ENCODE results near the gene ABCB4. TPM values are rescaled to one million over a fixed set of nuclear protein-coding genes. Genes with fewer than 3 reads are reported as not detected.

ABCB4 gene
- total and polyA plus RNA-seq, 2 experiments from 2014 or later, result 1.2 to 1.5 TPM

DNA sequence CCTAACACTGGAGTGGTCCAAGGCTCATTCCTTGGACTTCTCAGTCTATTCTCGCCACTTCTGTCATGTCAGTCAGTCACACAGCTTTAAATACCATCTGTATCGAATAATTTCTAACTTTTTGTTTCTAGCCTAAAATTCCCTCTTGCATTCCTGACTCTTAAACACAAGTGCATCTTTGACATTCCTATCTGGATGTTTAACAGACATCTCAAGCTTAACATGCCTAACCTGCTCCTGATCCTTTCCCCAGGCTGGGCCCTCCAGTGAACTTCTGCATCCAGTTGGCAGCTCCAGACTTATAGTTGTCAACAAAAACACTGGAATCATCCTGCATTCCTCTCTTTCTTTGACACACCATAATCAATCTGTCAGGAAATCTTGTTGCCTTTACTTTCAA lies 4.5 kb upstream of the ABCB4 start (continued):
- TF ChIP-seq, protein P1, sequence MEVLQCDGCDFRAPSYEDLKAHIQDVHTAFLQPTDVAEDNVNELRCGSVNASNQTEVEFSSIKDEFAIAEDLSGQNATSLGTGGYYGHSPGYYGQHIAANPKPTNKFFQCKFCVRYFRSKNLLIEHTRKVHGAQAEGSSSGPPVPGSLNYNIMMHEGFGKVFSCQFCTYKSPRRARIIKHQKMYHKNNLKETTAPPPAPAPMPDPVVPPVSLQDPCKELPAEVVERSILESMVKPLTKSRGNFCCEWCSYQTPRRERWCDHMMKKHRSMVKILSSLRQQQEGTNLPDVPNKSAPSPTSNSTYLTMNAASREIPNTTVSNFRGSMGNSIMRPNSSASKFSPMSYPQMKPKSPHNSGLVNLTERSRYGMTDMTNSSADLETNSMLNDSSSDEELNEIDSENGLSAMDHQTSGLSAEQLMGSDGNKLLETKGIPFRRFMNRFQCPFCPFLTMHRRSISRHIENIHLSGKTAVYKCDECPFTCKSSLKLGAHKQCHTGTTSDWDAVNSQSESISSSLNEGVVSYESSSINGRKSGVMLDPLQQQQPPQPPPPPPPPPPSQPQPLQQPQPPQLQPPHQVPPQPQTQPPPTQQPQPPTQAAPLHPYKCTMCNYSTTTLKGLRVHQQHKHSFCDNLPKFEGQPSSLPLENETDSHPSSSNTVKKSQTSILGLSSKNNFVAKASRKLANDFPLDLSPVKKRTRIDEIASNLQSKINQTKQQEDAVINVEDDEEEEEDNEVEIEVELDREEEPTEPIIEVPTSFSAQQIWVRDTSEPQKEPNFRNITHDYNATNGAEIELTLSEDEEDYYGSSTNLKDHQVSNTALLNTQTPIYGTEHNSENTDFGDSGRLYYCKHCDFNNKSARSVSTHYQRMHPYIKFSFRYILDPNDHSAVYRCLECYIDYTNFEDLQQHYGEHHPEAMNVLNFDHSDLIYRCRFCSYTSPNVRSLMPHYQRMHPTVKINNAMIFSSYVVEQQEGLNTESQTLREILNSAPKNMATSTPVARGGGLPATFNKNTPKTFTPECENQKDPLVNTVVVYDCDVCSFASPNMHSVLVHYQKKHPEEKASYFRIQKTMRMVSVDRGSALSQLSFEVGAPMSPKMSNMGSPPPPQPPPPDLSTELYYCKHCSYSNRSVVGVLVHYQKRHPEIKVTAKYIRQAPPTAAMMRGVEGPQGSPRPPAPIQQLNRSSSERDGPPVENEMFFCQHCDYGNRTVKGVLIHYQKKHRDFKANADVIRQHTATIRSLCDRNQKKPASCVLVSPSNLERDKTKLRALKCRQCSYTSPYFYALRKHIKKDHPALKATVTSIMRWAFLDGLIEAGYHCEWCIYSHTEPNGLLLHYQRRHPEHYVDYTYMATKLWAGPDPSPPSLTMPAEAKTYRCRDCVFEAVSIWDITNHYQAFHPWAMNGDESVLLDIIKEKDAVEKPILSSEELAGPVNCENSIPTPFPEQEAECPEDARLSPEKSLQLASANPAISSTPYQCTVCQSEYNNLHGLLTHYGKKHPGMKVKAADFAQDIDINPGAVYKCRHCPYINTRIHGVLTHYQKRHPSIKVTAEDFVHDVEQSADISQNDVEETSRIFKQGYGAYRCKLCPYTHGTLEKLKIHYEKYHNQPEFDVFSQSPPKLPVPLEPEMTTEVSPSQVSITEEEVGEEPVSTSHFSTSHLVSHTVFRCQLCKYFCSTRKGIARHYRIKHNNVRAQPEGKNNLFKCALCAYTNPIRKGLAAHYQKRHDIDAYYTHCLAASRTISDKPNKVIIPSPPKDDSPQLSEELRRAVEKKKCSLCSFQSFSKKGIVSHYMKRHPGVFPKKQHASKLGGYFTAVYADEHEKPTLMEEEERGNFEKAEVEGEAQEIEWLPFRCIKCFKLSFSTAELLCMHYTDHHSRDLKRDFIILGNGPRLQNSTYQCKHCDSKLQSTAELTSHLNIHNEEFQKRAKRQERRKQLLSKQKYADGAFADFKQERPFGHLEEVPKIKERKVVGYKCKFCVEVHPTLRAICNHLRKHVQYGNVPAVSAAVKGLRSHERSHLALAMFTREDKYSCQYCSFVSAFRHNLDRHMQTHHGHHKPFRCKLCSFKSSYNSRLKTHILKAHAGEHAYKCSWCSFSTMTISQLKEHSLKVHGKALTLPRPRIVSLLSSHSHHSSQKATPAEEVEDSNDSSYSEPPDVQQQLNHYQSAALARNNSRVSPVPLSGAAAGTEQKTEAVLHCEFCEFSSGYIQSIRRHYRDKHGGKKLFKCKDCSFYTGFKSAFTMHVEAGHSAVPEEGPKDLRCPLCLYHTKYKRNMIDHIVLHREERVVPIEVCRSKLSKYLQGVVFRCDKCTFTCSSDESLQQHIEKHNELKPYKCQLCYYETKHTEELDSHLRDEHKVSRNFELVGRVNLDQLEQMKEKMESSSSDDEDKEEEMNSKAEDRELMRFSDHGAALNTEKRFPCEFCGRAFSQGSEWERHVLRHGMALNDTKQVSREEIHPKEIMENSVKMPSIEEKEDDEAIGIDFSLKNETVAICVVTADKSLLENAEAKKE (CRISPR knock-in tag; IDR thresholded peaks at IDR 0.05), result no peak
- TF ChIP-seq, protein P2, sequence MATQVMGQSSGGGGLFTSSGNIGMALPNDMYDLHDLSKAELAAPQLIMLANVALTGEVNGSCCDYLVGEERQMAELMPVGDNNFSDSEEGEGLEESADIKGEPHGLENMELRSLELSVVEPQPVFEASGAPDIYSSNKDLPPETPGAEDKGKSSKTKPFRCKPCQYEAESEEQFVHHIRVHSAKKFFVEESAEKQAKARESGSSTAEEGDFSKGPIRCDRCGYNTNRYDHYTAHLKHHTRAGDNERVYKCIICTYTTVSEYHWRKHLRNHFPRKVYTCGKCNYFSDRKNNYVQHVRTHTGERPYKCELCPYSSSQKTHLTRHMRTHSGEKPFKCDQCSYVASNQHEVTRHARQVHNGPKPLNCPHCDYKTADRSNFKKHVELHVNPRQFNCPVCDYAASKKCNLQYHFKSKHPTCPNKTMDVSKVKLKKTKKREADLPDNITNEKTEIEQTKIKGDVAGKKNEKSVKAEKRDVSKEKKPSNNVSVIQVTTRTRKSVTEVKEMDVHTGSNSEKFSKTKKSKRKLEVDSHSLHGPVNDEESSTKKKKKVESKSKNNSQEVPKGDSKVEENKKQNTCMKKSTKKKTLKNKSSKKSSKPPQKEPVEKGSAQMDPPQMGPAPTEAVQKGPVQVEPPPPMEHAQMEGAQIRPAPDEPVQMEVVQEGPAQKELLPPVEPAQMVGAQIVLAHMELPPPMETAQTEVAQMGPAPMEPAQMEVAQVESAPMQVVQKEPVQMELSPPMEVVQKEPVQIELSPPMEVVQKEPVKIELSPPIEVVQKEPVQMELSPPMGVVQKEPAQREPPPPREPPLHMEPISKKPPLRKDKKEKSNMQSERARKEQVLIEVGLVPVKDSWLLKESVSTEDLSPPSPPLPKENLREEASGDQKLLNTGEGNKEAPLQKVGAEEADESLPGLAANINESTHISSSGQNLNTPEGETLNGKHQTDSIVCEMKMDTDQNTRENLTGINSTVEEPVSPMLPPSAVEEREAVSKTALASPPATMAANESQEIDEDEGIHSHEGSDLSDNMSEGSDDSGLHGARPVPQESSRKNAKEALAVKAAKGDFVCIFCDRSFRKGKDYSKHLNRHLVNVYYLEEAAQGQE (IDR thresholded peaks at IDR 0.05; ENCODE audit: unreplicated experiment), result no peak
- TF ChIP-seq, protein P3, sequence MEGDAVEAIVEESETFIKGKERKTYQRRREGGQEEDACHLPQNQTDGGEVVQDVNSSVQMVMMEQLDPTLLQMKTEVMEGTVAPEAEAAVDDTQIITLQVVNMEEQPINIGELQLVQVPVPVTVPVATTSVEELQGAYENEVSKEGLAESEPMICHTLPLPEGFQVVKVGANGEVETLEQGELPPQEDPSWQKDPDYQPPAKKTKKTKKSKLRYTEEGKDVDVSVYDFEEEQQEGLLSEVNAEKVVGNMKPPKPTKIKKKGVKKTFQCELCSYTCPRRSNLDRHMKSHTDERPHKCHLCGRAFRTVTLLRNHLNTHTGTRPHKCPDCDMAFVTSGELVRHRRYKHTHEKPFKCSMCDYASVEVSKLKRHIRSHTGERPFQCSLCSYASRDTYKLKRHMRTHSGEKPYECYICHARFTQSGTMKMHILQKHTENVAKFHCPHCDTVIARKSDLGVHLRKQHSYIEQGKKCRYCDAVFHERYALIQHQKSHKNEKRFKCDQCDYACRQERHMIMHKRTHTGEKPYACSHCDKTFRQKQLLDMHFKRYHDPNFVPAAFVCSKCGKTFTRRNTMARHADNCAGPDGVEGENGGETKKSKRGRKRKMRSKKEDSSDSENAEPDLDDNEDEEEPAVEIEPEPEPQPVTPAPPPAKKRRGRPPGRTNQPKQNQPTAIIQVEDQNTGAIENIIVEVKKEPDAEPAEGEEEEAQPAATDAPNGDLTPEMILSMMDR (conservative IDR thresholded peaks at IDR 0.05; ENCODE audit: low read depth in 2 of 2), result no peak
- TF ChIP-seq, protein P4, sequence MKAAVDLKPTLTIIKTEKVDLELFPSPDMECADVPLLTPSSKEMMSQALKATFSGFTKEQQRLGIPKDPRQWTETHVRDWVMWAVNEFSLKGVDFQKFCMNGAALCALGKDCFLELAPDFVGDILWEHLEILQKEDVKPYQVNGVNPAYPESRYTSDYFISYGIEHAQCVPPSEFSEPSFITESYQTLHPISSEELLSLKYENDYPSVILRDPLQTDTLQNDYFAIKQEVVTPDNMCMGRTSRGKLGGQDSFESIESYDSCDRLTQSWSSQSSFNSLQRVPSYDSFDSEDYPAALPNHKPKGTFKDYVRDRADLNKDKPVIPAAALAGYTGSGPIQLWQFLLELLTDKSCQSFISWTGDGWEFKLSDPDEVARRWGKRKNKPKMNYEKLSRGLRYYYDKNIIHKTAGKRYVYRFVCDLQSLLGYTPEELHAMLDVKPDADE (IDR thresholded peaks at IDR 0.05), result no peak
- no peak for TF ChIP-seq JUNB (IDR thresholded peaks at IDR 0.05; ENCODE audit: unreplicated experiment)

Measured in GM23338 (cell line).